GM12873 (cell line): ENCODE results near the gene CALCOCO1.

Source experiments
- CTCF ChIP-seq: IDR thresholded peaks from 2 replicates; pipeline ENCODE4 v1.5.1; 2012; ENCODE audit warnings: low read depth, mild to moderate bottlenecking, moderate library complexity, low read length, control low read depth; ENCODE audit not compliant: insufficient read depth; ENCODE audit errors: missing control alignments

The CALCOCO1 gene

GRCh38 chr12:53677800-53678148 lies 49.5 kb downstream of the CALCOCO1 start:
- no peak for TF ChIP-seq CTCF

DNA sequence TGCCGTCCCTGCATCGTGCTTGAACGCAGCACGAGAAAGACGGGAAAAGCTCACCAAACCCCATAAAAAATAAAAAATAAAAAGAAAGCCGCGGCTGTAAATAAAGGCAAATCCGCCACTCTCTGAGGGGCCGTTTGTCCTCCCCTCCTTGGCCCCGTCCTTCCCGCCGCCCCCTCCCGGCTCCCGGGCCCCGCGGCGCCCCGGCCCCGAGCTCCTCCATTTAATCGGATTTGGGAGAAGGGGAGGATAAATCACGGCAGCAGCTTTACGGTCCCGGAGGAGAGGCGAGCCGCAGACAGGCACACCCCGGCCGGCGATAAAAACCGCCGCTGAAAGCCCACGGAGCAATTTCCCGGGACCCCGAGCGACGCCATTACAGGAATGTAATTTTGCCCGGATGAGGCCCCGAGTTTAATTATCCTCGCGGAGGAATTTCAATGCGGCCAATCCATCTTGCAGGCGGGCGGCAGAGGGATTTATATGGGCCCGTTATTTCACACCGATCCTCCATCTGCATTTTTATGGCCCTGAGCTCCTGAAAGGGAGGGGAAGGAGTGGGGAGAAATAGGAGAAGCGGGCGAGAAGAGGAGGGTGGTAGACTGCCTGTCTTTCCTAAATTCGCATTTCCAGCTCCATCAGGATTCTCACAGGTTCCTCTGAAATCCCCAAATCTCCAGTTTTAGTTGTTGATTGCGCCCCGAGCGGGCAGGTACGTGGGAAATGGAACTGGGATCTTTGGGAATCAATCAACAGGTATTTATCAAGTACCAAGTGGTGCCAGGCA lies 50.0 kb downstream of the CALCOCO1 start:
- no peak for TF ChIP-seq CTCF

DNA sequence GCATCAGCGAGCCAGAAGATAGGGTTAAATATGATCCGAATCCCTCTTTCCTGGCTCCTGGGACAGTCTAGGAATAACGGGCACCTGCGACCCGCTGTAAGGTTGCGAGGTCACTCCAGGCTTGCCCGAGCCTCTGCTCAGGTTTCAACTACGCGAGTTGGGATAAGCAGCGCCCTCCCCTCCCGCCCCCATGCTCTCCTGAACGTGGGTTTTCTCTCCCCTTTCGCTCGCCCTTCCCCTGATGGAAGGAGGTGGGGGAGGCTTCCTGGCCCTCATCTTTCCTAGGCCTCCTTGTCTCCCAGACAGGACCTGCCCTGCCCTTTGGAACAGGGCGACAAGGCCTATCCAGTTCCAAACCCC lies 50.6 kb downstream of the CALCOCO1 start:
- no peak for TF ChIP-seq CTCF

DNA sequence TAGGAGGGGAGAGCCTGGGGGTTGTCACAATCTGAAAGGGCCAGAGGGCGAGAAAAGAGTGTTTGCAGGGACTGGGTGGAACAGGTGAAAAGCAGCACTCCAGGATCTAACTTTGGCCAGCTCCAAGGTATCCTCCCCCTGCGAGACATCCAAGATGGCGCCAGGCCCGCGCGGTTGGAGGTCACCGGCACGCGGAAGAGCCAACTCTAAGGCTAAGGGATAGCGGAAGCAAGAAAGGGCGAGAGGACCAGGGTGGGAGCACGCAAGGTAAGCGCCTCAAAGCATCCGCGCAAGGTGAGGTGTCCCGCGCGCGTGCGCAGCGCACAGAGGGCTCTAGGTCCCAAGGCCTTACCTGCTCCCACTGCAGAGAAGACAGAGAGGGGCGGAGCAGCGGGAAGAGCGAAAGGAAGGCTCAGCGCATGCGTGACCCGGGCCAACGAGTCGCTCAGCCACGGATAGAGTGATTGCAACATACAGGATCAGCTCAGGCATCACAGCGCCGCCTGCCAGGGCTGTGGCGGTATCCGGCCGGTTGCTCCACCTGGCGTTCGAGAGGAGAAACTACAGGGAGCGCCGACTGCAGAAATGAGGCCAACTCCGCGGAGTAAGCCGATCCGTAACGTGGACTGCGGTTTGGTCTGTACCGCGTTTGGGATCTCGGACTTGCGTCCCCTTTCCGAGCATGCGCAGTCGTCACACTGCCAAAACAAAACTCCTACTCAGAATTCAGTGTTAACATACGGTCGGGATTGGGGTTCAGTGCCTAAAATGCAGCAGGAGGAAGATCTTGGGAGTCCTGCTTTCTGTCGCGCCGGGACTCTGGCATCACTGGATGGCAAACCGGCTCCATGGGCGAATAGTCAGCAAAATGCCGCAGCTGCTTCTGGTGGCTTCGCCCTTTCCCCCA lies 51.3 kb downstream of the CALCOCO1 start, which contains the start of gene ATP5MC2:
Gene ATP5MC2 (minus strand): TSS at position 383 of the 907 bp plus-strand sequence. CDS start 3,469 bp downstream, outside the sequence.
- TF ChIP-seq CTCF: peak; percentile 100

DNA sequence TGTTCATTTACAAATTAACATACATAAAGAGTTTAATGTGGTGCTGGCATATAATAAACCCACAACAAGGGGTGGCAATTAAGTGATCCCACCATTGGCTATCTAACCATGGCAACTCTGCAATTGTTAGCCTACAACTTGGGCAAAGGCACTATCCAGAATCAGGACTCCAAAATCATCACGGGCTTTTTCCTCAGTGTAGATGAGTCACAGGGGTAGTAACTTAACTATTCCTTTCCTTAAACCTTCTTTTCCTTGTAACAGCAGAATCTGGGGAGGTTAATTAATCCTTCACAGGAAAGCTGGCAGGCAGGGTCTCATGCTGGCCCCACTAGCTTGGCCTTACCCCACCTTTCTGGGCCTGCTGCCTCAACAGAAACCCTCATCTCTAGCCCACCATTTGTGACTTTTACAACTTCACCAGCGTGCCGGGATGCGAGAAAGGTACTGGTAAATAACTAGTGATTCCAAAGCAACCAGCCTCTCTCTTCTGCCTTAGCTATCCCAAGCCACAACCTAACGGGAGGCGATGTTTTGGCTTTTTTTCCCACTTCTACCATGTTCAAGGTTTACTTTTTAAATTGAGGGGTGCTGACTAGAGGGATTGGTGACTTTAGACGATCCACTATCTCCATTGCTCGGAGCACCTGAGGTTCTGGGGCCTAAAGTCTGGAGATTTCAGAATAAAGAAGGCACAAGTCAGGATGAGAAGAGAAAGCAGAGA lies 52.1 kb downstream of the CALCOCO1 start:
- TF ChIP-seq CTCF: no peak

- TF ChIP-seq CTCF: no peak
Measured at GRCh38 chr12:53670971-53671370, 56.3 kb downstream of the CALCOCO1 start.

GRCh38 chr12:53670308-53670707 lies 56.9 kb downstream of the CALCOCO1 start:
- TF ChIP-seq CTCF: no peak
